ENCODE data around the gene ASPHD1.
A peak's percentile ranks its signal among the peaks of the same experiment; 100 is the strongest.
"Not testable (repeated sequence)": the region's sequence is repeated elsewhere in the genome, so short reads cannot be mapped to it uniquely, and the experiment has no call there.

ASPHD1 gene

GRCh38 chr16:29922326-29922725, 22.0 kb downstream of the ASPHD1 start:
- TF ChIP-seq CTCF (IDR thresholded peaks at IDR 0.05; ENCODE audit: low read length, missing control alignments): no peak
- no peak for DNase-seq (ENCODE audit: low read depth)
- no peak overlapping the region for H3K4me3 ChIP-seq (replicated peaks; ENCODE audit: low read depth, low read length)

DNA sequence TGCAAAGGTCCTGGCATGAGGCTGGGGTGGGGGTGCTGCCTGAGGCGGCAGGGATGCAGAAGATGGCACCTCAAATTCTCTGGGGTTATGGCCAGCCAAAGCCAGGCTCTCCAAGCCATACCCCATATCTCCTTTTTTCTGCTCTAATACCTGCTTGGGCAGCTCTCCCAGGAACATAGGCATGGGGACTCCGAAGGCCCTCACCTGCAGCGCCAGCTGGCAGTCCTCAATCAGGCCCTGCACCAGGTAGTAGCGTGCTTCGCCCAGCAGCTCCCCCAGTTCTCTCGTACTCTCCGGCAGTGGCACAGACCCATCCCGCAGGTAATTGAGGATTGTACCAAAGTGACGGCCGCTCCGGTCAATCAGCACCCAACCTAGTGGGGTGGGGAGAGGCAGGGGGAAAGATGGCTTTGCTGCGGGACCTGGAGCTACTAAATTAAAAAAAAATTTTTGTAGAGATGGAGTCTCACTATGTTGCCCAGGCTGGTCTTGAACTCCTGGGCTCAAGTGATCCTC, 22.8 kb downstream of the ASPHD1 start:
- no peak overlapping the region for H3K4me3 ChIP-seq (replicated peaks; ENCODE audit: low read depth, low read length)
- no peak for DNase-seq (ENCODE audit: low read depth)
- TF ChIP-seq CTCF (IDR thresholded peaks at IDR 0.05; ENCODE audit: low read length, missing control alignments): no peak

- DNase-seq (ENCODE audit: low read depth): no peak
- no peak for TF ChIP-seq CTCF (IDR thresholded peaks at IDR 0.05; ENCODE audit: low read length, missing control alignments)
- H3K4me3 ChIP-seq (replicated peaks; ENCODE audit: low read depth, low read length): peak overlapping the region; percentile 81
Observed at GRCh38 chr16:29925105-29925756, 24.9 kb downstream of the ASPHD1 start.

GRCh38 chr16:29925781-29926710, 25.8 kb downstream of the ASPHD1 start, which contains the start of gene KCTD13:
TSS of gene KCTD13 (minus strand) at chr16:29926226. CDS start at chr16:29926033, 193 bp downstream.
- peak; percentile 80 for DNase-seq (ENCODE audit: low read depth)
- no peak for TF ChIP-seq CTCF (IDR thresholded peaks at IDR 0.05; ENCODE audit: low read length, missing control alignments)
- peak within 1 kb of the TSS; percentile 81 for H3K4me3 ChIP-seq (replicated peaks; ENCODE audit: low read depth, low read length)

DNA sequence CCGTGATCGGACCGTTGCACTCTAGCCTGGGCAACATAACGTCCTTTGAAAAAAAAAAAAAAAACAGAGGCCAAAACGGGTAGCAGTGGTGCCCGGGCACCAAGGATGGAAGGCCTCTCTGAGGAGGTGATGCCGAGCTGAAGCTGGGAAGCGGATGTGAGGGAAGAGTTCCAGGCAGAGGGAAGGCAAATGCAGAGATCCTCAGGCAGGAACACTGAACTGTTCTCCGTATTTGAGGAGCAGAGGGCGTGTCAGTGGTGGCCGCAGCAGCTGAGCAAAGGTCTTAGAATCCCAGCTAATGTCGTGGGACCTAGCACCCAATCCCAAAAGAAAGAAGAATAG, 26.4 kb downstream of the ASPHD1 start:
- no peak for TF ChIP-seq CTCF (IDR thresholded peaks at IDR 0.05; ENCODE audit: low read length, missing control alignments)
- H3K4me3 ChIP-seq (replicated peaks; ENCODE audit: low read depth, low read length): peak overlapping the region; percentile 81
- DNase-seq (ENCODE audit: low read depth): no peak

DNA sequence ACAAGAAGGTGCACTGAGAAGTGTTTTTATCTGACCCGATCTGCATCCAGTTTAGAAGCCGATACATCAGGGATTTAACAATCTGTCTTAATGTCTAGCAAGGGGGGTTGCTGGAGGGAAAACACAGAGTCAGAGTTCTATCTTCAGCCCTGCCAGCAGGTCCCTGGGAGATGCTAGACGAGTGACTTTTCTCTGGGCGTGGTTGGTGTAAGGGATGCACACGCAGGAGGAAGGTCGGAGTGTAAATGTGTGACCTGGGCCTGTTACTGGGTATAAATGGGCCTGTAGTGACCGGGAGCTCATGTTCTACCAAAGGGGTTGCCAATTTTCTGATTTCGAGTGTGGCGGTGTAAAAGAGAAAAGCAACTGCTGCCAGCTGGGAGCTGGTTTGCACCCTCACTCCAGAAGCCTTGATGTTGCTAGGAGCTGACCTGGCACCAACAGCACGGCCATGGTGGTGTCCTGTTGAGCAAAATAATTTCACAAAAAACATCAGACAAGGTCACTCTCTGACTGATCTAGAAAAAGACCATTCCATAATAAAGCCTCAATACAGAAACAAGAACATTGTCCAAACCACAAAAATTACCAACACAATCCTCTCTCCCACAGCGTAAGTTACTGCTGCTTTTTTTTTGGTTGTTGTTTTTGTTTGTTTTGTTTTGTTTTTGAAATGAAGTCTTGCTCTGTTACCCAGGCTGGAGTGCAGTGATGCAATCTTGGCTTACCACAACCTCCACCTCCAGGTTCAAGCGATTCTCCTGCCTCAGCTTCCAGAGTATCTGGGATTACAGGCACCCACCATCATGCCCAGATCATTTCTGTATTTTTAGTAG, 27.0 kb downstream of the ASPHD1 start:
- peak overlapping the region; percentile 81 for H3K4me3 ChIP-seq (replicated peaks; ENCODE audit: low read depth, low read length)
- TF ChIP-seq CTCF (IDR thresholded peaks at IDR 0.05; ENCODE audit: low read length, missing control alignments): no peak
- no peak for DNase-seq (ENCODE audit: low read depth)

DNA sequence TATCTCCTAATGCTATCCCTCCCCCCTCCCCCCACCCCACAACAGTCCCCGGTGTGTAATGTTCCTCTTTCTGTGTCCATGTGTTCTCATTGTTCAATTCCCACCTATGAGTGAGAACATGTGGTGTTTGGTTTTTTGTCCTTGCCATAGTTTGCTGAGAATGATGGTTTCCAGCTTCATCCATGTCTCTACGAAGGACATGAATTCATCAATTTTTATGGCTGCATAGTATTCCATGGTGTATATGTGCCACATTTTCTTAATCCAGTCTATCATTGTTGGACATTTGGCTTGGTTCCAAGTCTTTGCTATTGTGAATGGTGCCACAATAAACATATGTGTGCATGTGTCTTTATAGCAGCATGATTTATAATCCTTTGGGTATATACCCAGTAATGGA, 31.5 kb downstream of the ASPHD1 start:
- H3K4me3 ChIP-seq (replicated peaks; ENCODE audit: low read depth, low read length); DNase-seq (ENCODE audit: low read depth): not testable (repeated sequence)
